HepG2 (cell line): ENCODE results near the gene KLF6. TPM values are rescaled to one million over a fixed set of nuclear protein-coding genes. Genes with fewer than 3 reads are reported as not detected.

Source experiments
- BRD4 ChIP-seq: sonication (generic); formaldehyde crosslinking; IDR thresholded peaks from 2 replicates; pipeline ENCODE4 v1.4.0; 2020; ENCODE audit warnings: missing genetic modification reagents
- DNMT1 ChIP-seq: sonication (generic); formaldehyde crosslinking; IDR thresholded peaks from 2 replicates; pipeline ENCODE4 v1.5.1; 2020; ENCODE audit warnings: mild to moderate bottlenecking, missing genetic modification reagents
- HNRNPLL ChIP-seq: fragments of 200-400 bp; formaldehyde crosslinking; IDR thresholded peaks from 2 replicates; pipeline ENCODE4 v1.6.1; 2017; ENCODE audit warnings: mild to moderate bottlenecking, low read depth, low read length; ENCODE audit not compliant: poor library complexity, severe bottlenecking
- IRF2 ChIP-seq: IDR thresholded peaks from 2 replicates; pipeline ENCODE4 v1.6.1; 2018; ENCODE audit warnings: missing genetic modification reagents, missing compliant biosample characterization
- KLF12 ChIP-seq: sonication (generic); formaldehyde crosslinking; IDR thresholded peaks from 2 replicates; pipeline ENCODE4 v1.4.0; 2020; ENCODE audit warnings: missing genetic modification reagents, borderline replicate concordance
- SMYD3 ChIP-seq: sonication (generic); formaldehyde crosslinking; IDR thresholded peaks from 2 replicates; pipeline ENCODE4 v1.8.1; 2023; ENCODE audit warnings: mild to moderate bottlenecking, missing genetic modification reagents
- SUZ12 ChIP-seq: fragments of 150-350 bp; IDR thresholded peaks from 2 replicates; pipeline ENCODE4 v1.6.1; 2014; ENCODE audit warnings: low read depth, low read length
- TBX3 ChIP-seq: fragments of 450-650 bp; IDR thresholded peaks from 2 replicates; pipeline ENCODE4 v1.6.1; 2017; ENCODE audit warnings: antibody characterized with exemption, mild to moderate bottlenecking, inconsistent platforms, borderline replicate concordance
- ZNF24 ChIP-seq: fragments of 450-650 bp; IDR thresholded peaks from 2 replicates; pipeline ENCODE4 v1.6.1; 2017; ENCODE audit warnings: antibody characterized with exemption, mild to moderate bottlenecking
- ZNF367 ChIP-seq: sonication (generic); formaldehyde crosslinking; IDR thresholded peaks from 2 replicates; pipeline ENCODE4 v1.4.0; 2020; ENCODE audit warnings: missing genetic modification reagents, borderline replicate concordance
- ZNF558 ChIP-seq: sonication (generic); formaldehyde crosslinking; IDR thresholded peaks from 2 replicates; pipeline ENCODE4 v1.9.0; 2022; ENCODE audit warnings: mild to moderate bottlenecking, missing genetic modification reagents, borderline replicate concordance
- ZNF619 ChIP-seq: sonication (generic); formaldehyde crosslinking; IDR thresholded peaks from 2 replicates; pipeline ENCODE4 v1.4.0; 2020; ENCODE audit warnings: mild to moderate bottlenecking, missing genetic modification reagents
- ZNF776 ChIP-seq: sonication (generic); formaldehyde crosslinking; IDR thresholded peaks from 2 replicates; pipeline ENCODE4 v1.4.0; 2020; ENCODE audit warnings: mild to moderate bottlenecking, missing genetic modification reagents
- ZNF850 ChIP-seq: sonication (generic); formaldehyde crosslinking; conservative IDR thresholded peaks from 2 replicates; pipeline ENCODE4 v1.9.0; 2021; ENCODE audit warnings: mild to moderate bottlenecking, missing genetic modification reagents
- ZNF878 ChIP-seq: sonication (generic); formaldehyde crosslinking; IDR thresholded peaks from 2 replicates; pipeline ENCODE4 v1.8.1; 2023; ENCODE audit warnings: mild to moderate bottlenecking, missing genetic modification reagents, moderate library complexity
- polyA plus RNA-seq, 8 experiments: library from polyadenylated mRNA; depleted of rRNA in 3 of 8; stranded (reverse) in 7 of 8; unstranded in 1 of 8; fragments of >200 nt; fragmentation: Illumina TruSeq in 4 of 8; extraction: Trizol in 4 of 8; gene quantifications; 2 replicates each; pipeline versions ENCODE4 v1.2.1 to v1.2.3, GENCODE V29; 2011 to 2016; ENCODE audit warnings: low read depth in 4 of 8, missing spikeins in 1 of 8, mixed read lengths in 1 of 8; ENCODE audit not compliant: insufficient read depth in 1 of 8
- total RNA-seq, 5 experiments: library from RNA; depleted of rRNA; stranded (reverse); fragments of >200 nt; fragmentation: Illumina TruSeq; extraction: Trizol; gene quantifications; 2 replicates each; pipeline ENCODE4 v1.2.3, GENCODE V29; 2016; ENCODE audit warnings: low read depth in 1 of 5
- TF ChIP-seq, protein P1 (sequence below): sonication (generic); formaldehyde crosslinking; IDR thresholded peaks from 2 replicates; pipeline ENCODE4 v1.4.0; 2020; ENCODE audit warnings: missing genetic modification reagents, borderline replicate concordance
- TF ChIP-seq, protein P2 (sequence below): sonication (generic); formaldehyde crosslinking; IDR thresholded peaks from 2 replicates; pipeline ENCODE4 v1.9.0; 2021; ENCODE audit warnings: missing genetic modification reagents, mild to moderate bottlenecking, borderline replicate concordance
- TF ChIP-seq, protein P3 (sequence below): sonication (generic); formaldehyde crosslinking; conservative IDR thresholded peaks from 2 replicates; pipeline ENCODE4 v1.4.0; 2020; ENCODE audit warnings: missing genetic modification reagents
- TF ChIP-seq, protein P4 (sequence below): sonication (generic); formaldehyde crosslinking; IDR thresholded peaks from 2 replicates; pipeline ENCODE4 v1.4.0; 2020; ENCODE audit warnings: mild to moderate bottlenecking, missing genetic modification reagents
- TF ChIP-seq, protein P5 (sequence below): sonication (generic); formaldehyde crosslinking; IDR thresholded peaks from 2 replicates; pipeline ENCODE4 v1.5.0; 2020; ENCODE audit warnings: missing genetic modification reagents, mild to moderate bottlenecking, borderline replicate concordance

The KLF6 gene
- total and polyA plus RNA-seq, 2 of the 13 experiments (the other 11 are each of a cell fraction or from before 2014, with no cell fraction given), result 27.0 to 71.9 TPM

DNA sequence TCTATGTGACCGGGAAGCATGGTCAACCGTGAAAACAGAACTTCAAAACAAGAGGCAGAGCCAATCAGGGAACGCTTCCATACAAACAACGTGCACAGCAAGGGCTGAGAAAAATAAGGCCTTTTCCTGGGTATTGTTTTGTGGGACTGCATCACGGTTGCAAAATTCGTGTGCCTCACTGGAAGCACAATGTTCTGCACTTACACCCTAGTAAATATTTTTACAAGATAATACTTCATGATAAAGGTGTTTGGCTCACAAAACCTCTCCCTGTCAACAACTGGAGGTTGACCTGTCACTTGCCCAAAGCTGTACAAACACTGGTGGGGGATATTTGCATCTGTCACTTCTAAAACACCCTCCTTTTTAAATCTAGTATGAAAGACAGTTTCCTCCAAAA, 37.0 kb downstream of the KLF6 start (continued):
- TF ChIP-seq, protein P1, sequence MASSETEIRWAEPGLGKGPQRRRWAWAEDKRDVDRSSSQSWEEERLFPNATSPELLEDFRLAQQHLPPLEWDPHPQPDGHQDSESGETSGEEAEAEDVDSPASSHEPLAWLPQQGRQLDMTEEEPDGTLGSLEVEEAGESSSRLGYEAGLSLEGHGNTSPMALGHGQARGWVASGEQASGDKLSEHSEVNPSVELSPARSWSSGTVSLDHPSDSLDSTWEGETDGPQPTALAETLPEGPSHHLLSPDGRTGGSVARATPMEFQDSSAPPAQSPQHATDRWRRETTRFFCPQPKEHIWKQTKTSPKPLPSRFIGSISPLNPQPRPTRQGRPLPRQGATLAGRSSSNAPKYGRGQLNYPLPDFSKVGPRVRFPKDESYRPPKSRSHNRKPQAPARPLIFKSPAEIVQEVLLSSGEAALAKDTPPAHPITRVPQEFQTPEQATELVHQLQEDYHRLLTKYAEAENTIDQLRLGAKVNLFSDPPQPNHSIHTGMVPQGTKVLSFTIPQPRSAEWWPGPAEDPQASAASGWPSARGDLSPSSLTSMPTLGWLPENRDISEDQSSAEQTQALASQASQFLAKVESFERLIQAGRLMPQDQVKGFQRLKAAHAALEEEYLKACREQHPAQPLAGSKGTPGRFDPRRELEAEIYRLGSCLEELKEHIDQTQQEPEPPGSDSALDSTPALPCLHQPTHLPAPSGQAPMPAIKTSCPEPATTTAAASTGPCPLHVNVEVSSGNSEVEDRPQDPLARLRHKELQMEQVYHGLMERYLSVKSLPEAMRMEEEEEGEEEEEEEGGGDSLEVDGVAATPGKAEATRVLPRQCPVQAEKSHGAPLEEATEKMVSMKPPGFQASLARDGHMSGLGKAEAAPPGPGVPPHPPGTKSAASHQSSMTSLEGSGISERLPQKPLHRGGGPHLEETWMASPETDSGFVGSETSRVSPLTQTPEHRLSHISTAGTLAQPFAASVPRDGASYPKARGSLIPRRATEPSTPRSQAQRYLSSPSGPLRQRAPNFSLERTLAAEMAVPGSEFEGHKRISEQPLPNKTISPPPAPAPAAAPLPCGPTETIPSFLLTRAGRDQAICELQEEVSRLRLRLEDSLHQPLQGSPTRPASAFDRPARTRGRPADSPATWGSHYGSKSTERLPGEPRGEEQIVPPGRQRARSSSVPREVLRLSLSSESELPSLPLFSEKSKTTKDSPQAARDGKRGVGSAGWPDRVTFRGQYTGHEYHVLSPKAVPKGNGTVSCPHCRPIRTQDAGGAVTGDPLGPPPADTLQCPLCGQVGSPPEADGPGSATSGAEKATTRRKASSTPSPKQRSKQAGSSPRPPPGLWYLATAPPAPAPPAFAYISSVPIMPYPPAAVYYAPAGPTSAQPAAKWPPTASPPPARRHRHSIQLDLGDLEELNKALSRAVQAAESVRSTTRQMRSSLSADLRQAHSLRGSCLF (CRISPR knock-in tag), result no peak
- TF ChIP-seq, protein P2, sequence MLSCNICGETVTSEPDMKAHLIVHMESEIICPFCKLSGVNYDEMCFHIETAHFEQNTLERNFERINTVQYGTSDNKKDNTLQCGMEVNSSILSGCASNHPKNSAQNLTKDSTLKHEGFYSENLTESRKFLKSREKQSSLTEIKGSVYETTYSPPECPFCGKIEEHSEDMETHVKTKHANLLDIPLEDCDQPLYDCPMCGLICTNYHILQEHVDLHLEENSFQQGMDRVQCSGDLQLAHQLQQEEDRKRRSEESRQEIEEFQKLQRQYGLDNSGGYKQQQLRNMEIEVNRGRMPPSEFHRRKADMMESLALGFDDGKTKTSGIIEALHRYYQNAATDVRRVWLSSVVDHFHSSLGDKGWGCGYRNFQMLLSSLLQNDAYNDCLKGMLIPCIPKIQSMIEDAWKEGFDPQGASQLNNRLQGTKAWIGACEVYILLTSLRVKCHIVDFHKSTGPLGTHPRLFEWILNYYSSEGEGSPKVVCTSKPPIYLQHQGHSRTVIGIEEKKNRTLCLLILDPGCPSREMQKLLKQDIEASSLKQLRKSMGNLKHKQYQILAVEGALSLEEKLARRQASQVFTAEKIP (CRISPR knock-in tag), result no peak
- TF ChIP-seq BRD4 (CRISPR knock-in tag) (no peak), ZNF619 (CRISPR knock-in tag) (no peak), IRF2 (CRISPR knock-in tag) (no peak), HNRNPLL (no peak), ZNF850 (CRISPR knock-in tag) (no peak), SUZ12 (no peak), DNMT1 (CRISPR knock-in tag) (no peak), SMYD3 (peak; percentile 43; the same call in 1 of the 2 replicates), ZNF776 (CRISPR knock-in tag) (no peak), ZNF878 (CRISPR knock-in tag) (no peak; the same call in 1 of the 2 replicates), ZNF558 (CRISPR knock-in tag) (no peak), ZNF367 (no peak), KLF12 (CRISPR knock-in tag) (no peak), TBX3 (no peak), ZNF24 (no peak)
- TF ChIP-seq, protein P3, sequence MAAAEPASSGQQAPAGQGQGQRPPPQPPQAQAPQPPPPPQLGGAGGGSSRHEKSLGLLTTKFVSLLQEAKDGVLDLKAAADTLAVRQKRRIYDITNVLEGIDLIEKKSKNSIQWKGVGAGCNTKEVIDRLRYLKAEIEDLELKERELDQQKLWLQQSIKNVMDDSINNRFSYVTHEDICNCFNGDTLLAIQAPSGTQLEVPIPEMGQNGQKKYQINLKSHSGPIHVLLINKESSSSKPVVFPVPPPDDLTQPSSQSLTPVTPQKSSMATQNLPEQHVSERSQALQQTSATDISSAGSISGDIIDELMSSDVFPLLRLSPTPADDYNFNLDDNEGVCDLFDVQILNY (CRISPR knock-in tag), result no peak
- TF ChIP-seq, protein P4, sequence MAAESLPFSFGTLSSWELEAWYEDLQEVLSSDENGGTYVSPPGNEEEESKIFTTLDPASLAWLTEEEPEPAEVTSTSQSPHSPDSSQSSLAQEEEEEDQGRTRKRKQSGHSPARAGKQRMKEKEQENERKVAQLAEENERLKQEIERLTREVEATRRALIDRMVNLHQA, result no peak
- TF ChIP-seq, protein P5, sequence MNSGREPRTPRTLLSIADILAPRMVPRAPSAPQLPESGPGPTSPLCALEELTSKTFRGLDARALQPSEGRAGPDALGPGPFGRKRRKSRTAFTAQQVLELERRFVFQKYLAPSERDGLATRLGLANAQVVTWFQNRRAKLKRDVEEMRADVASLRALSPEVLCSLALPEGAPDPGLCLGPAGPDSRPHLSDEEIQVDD (CRISPR knock-in tag), result no peak
